Endodermal cell (in vitro differentiated cells): Measurements from ENCODE around the gene CH25H. TPM values are rescaled to one million over a fixed set of nuclear protein-coding genes. Genes with fewer than 3 reads are reported as not detected.

Experiments
- DNase-seq: peaks from one replicate; pipeline ENCODE4 v3.0.0-alpha.2; 2017
- H3K27ac ChIP-seq: 2 replicates; pipeline ENCODE4 v1.5.1; 2013; ENCODE audit warnings: mild to moderate bottlenecking, low read depth, low read length, moderate library complexity
- H3K27me3 ChIP-seq: 2 replicates; pipeline ENCODE4 v1.6.1; 2013; ENCODE audit warnings: mild to moderate bottlenecking, low read length, moderate library complexity; ENCODE audit not compliant: insufficient read depth, control insufficient read depth, poor library complexity, severe bottlenecking
- H3K36me3 ChIP-seq: 2 replicates; pipeline ENCODE4 v1.7.0; 2013; ENCODE audit warnings: mild to moderate bottlenecking, low read length, moderate library complexity; ENCODE audit not compliant: control insufficient read depth, insufficient read depth
- H3K4me1 ChIP-seq: one replicate; pipeline ENCODE4 v1.7.0; 2013; ENCODE audit warnings: low read length; ENCODE audit not compliant: control insufficient read depth, insufficient read depth
- H3K4me3 ChIP-seq: 2 replicates; pipeline ENCODE4 v1.5.1; 2013; ENCODE audit warnings: mild to moderate bottlenecking, low read length, moderate library complexity
- H3K9ac ChIP-seq: 2 replicates; pipeline ENCODE4 v1.6.1; 2013; ENCODE audit warnings: mild to moderate bottlenecking, low read length, moderate library complexity; ENCODE audit not compliant: poor library complexity, severe bottlenecking; ENCODE audit errors: extremely low read depth
- H3K9me3 ChIP-seq: 2 replicates; pipeline ENCODE4 v1.6.1; 2013; ENCODE audit warnings: mild to moderate bottlenecking, low read length, moderate library complexity; ENCODE audit not compliant: control insufficient read depth
- H3K27ac Mint-ChIP-seq: 2 replicates; pipeline ENCODE4 v1.8.0; 2020; ENCODE audit warnings: mixed read lengths
- H3K27me3 Mint-ChIP-seq: 2 replicates; pipeline ENCODE4 v1.8.0; 2021; ENCODE audit warnings: mild to moderate bottlenecking, mixed read lengths; ENCODE audit not compliant: insufficient read depth
- H3K36me3 Mint-ChIP-seq: 2 replicates; pipeline ENCODE4 v1.8.0; 2020; ENCODE audit warnings: low read depth, mixed read lengths
- H3K4me1 Mint-ChIP-seq: 2 replicates; pipeline ENCODE4 v1.8.0; 2020; ENCODE audit warnings: mixed read lengths
- H3K4me3 Mint-ChIP-seq: 2 replicates; pipeline ENCODE4 v1.8.0; 2020; ENCODE audit warnings: mild to moderate bottlenecking, moderate library complexity, mixed read lengths
- H3K9me3 Mint-ChIP-seq: 2 replicates; pipeline ENCODE4 v1.8.0; 2020; ENCODE audit warnings: mild to moderate bottlenecking, mixed read lengths
- WGBS, 2 experiments: methylation state at CpG; one replicate each; pipeline versions ENCODE4 v1.1.5 to v1.1.7; 2013; ENCODE audit warnings: missing lambda C conversion rate in 2 of 2, mixed read lengths in 1 of 2; ENCODE audit not compliant: insufficient coverage in 1 of 2, insufficient read length in 1 of 2; 5-methylcytosine and 5-hydroxymethylcytosine counted together
- total RNA-seq, 2 donors: library from RNA; stranded (reverse); fragmentation: NEBNext Ultra II Directional in 1 of 2; extraction: Animal tissue kit (Norgen Biotek cat#: 25700) in 1 of 2; gene quantifications; 2 replicates in 1 of 2; 3 replicates in 1 of 2; pipeline ENCODE4 v1.2.1, GENCODE V29; 2021
- TF ChIP-seq, protein P1 (sequence below): fragments of 200-600 bp; sonication (generic); conservative IDR thresholded peaks from 2 replicates; pipeline ENCODE4 v1.5.0; 2021; ENCODE audit warnings: antibody characterized with exemption, mild to moderate bottlenecking

Gene CH25H
- total RNA-seq, 2 donors from 2014 or later: not detected

DNA sequence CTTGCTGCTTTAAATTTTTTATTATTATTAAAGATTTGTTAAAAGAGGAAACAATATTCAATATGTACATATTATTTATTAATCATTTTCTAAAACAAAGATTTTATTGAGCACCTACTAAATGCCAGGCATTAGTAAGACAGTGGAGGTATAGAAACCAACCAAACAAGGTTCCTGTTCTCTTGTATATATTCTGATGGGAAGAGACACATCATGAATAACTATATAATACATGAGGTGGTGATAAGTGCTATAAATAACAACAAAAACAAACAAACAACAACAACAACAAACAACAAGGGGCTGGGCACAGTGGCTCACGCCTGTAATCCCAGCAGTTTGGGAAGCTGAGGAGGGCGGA is 45.1 kb upstream of the CH25H start:
- Histone ChIP-seq H3K4me3 (no peak overlapping the region), H3K36me3 (no peaks in the 10 kb centered on the region)
- 94 to 100% methylated on average over 2 of the region's 2 CpGs for WGBS, 2 experiments

DNA sequence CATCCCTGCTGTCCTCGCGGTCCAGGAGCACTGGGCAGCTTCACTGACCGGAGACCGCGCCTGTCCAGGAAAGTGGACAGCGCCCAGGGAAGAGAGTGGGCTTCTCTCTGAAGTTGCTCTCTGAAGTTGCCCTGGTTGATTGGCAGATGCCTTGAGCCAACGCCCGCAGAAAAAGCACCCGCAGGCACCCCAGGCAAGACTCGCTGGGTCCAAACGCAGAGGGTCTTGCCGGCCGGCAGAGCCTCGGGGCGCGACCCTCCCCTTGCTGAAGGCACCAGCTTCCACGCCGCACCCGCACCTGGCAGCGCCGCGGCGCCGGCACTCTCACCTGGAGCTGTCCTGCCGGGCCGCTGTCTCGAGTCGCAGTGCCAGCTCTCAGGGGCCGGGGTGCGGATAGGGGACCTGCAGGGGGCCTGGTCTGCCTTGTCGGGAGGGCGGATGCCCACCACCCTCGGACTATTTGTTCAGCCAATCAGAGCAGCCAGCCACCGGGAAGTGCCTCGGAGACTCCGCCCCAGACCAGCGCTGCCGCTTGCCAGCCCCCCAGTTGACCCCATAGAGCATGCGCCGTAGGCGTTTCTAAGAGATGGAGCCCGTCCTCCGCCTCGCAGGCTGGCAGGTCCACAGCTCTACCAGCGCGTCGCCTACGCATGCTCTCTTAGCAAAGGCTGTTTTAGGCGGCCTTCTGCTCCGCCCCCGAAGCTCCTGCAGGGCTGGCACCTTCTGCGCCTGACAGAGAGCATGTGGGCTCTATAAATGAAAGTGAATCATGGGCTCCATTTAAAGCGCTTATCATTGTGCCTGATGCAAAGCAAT is 44.5 kb upstream of the CH25H start, which contains the start of gene LIPA:
TSS of gene LIPA (minus strand) at position 367 of the 816 bp plus-strand sequence. CDS start 4,127 bp downstream, outside the sequence.
- TF ChIP-seq, protein P1, sequence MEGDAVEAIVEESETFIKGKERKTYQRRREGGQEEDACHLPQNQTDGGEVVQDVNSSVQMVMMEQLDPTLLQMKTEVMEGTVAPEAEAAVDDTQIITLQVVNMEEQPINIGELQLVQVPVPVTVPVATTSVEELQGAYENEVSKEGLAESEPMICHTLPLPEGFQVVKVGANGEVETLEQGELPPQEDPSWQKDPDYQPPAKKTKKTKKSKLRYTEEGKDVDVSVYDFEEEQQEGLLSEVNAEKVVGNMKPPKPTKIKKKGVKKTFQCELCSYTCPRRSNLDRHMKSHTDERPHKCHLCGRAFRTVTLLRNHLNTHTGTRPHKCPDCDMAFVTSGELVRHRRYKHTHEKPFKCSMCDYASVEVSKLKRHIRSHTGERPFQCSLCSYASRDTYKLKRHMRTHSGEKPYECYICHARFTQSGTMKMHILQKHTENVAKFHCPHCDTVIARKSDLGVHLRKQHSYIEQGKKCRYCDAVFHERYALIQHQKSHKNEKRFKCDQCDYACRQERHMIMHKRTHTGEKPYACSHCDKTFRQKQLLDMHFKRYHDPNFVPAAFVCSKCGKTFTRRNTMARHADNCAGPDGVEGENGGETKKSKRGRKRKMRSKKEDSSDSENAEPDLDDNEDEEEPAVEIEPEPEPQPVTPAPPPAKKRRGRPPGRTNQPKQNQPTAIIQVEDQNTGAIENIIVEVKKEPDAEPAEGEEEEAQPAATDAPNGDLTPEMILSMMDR: no peak
- Mint-ChIP-seq H3K4me1 (peaks cover 5% of the 10 kb centered on the region), H3K4me3 (peak within 1 kb of the TSS; percentile 70), H3K27me3 (peaks cover 6% of the 10 kb centered on the region), H3K36me3 (peaks cover 4% of the 10 kb centered on the region), H3K27ac (no peak within 1 kb of the TSS), H3K9me3 (peaks cover 29% of the 10 kb centered on the region)
- Histone ChIP-seq H3K9ac (peak within 1 kb of the TSS; percentile 45), H3K27ac (no peak within 1 kb of the TSS), H3K4me1 (no peaks in the 10 kb centered on the region), H3K36me3 (no peaks in the 10 kb centered on the region), H3K4me3 (peak within 1 kb of the TSS; percentile 88), H3K27me3 (no peaks in the 10 kb centered on the region), H3K9me3 (peaks cover 17% of the 10 kb centered on the region)
- WGBS, 2 experiments: 3 to 4% methylated on average over 20 to 53 of the region's 53 CpGs
- peak; percentile 99 for DNase-seq

More for the DNA sequence above, 45.1 kb upstream of the CH25H start:
- Mint-ChIP-seq H3K4me1 (peaks cover 5% of the 10 kb centered on the region), H3K4me3 (no peak overlapping the region), H3K9me3 (peaks cover 29% of the 10 kb centered on the region), H3K27me3 (peaks cover 6% of the 10 kb centered on the region), H3K27ac (no peak overlapping the region), H3K36me3 (peaks cover 4% of the 10 kb centered on the region)
- Histone ChIP-seq H3K9me3 (peaks cover 17% of the 10 kb centered on the region), H3K27me3 (no peaks in the 10 kb centered on the region), H3K27ac (no peak overlapping the region), H3K9ac (no peak overlapping the region), H3K4me1 (no peaks in the 10 kb centered on the region)
- TF ChIP-seq, protein P1: no peak
- DNase-seq: no peak

DNA sequence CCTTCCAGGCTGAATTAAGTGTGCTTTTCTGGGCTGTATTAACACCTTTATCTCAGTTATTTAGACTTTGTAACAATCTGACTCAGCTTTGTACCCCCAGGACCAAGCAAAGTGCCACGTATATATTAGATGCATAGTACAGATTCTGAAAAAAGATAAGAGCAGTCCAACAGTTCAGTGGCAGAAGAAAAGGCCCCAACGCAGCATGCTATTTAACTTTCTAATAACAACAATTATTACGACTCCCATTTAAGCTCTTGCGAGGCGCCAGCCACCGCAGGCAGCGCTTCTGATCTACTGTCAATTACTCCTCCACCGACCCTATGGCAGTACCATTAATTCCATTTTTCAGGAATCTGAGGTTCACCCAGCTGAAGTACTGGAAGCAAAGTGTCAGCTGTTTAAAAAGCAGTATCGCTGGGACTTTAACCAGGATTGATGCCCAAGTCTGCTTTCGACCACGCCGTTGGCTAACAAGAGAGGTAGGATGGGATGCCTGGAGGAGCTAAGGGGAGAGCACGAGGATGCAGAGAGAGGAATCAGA is 43.8 kb upstream of the CH25H start:
- Mint-ChIP-seq H3K4me1 (peaks cover 7% of the 10 kb centered on the region), H3K27ac (no peak overlapping the region), H3K4me3 (peak overlapping the region; percentile 70), H3K36me3 (peaks cover 4% of the 10 kb centered on the region), H3K9me3 (peaks cover 29% of the 10 kb centered on the region), H3K27me3 (peaks cover 6% of the 10 kb centered on the region)
- peak overlapping the region; percentile 88 for H3K4me3 ChIP-seq
- no peaks in the 10 kb centered on the region for H3K36me3 ChIP-seq
- TF ChIP-seq, protein P1: no peak
- no peak overlapping the region for H3K27ac ChIP-seq
- WGBS, 2 experiments: 51 to 59% methylated on average over 12 to 13 of the region's 13 CpGs
- H3K4me1 ChIP-seq: no peaks in the 10 kb centered on the region
- H3K9me3 ChIP-seq: peaks cover 17% of the 10 kb centered on the region
- H3K9ac ChIP-seq: peak overlapping the region; percentile 45
- H3K27me3 ChIP-seq: no peaks in the 10 kb centered on the region
- DNase-seq: no peak
